Stimulated activated CD8-positive, alpha-beta memory T cell treated with anti-CD3 and anti-CD28 coated beads, Interleukin-4, amount 100 ng/mL, for 1 hour (primary cell): Measurements from ENCODE around the gene NKG7.

Experiments
- DNase-seq, 2 donors: peaks; one replicate each; pipeline ENCODE4 v3.0.0-alpha.2; 2020; ENCODE audit warnings: low read depth in 2 of 2, low spot score in 1 of 2

Gene NKG7

DNA sequence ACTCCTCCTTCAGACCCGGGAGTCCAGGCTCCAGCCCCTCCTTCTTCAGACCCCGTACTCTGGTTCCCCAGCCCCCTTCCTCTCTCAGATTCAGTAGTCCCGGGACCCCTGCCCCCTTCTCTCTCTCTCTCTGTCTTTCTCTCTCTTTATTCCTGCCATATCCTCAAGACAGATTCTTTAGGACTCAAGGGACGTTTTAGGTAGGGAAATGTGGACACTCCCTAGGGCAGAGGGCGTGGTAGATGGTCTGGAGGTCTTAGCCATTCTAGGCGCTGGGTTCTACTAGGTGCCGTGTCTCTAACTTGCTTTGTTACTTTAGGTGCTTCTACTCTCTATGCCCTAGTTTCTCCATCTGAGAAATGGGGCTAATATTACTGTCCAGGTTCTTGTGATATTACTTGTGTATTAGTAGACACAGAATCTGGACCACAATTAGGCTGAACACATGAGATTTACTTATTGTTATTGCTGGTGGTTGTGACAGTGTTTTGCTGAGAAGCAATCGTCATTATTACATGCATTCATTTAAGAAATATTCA is 18.7 kb upstream of the NKG7 start:
- no peak for DNase-seq

DNA sequence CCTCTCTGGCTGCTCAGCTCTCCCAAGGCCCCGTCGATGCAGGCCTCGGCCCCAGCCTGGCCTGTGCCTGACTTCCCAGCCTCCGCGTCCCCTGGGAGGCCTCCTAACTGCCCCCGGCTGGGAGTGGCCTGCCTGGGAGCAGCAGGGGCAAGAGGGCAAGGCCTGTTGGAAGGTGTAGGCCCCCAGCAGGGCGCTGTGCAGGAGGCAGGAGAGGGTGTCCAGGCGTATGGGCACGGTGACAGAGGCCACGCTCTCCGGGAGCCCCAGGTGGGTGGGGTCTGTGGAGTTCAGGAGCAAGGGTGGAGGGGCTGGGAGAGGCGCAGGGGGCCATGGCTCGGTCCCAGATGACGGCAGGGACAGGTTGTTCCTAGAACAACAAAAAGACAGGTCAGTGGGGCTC is 16.7 kb upstream of the NKG7 start:
- DNase-seq: no peak

DNA sequence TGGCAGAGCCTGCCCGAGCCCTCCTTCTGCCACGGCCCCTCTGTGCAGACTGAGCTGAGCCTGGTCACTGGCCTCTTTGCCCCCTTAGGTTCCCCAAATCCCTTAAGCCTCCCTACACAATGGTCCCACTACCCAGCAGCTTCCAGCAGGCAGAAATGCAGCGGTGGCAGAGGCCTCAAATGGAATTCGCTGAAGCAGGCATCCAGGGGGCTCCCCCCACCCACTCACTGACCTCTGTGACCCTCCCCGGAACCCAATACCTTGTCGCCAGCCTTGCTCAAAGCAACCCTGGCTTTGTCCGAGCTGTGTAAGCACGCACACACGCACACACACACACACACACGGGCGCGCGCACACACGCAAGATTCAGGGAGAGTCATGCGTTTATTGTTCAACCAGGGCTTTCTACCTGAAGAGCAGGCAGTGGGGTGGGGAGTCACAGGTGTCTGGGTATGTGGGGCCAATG is 15.5 kb upstream of the NKG7 start, which contains the start of gene LIM2:
Gene LIM2, minus strand, starts transcription at position 51 of the 466 bp plus-strand sequence. CDS start 531 bp downstream, outside the sequence.
- DNase-seq: no peak

DNA sequence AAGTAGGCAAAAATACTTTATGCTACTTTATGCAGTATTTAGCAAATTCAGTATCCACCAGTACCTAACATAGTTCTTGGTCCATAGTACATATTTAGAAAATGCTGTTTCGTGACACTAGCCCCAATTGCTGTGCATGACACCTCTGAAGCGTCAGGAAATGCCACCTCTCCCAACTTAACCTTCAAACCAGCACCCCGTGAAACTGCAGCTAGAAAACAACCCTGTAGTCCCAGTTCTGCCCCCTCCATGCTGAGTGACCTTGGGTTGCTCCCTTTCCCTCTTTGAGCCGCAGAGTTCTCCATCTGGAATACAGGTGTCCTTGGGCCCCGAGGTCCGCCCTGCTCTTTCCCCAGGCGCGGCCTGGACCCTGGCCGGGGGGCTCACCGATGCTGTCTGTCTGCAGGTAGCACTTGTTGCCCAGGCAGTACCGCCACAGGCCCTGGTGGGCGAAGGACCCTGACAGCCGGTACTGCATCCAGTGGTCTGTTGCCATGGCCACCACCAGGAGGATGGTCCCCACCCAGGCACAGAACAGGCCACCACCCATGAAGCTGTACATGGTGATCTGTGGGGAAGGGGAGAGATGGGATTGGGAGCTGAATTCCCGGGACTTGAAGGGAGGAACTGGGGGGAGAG is 14.5 kb upstream of the NKG7 start:
- no peak for DNase-seq

DNA sequence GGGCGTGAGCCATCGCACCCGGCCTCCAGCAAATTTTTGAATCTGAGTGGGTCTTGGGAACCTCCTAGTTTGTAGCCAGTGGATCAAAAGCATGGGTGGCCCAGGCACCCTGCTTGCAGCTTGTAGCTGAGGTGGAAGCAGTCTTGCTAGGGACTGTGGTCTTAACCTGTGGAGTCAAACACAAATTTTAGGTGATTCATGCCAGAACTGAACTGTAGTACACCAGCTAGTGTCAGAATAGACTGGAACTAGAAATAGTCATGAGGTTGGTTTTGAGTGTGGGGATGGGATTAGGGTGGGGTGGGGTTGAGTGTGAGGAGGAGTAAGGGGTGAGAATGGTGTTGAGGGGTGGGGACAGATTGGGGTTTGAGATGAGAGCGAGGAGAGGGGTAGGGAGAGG is 9.6 kb upstream of the NKG7 start:
- DNase-seq: no peak

DNA sequence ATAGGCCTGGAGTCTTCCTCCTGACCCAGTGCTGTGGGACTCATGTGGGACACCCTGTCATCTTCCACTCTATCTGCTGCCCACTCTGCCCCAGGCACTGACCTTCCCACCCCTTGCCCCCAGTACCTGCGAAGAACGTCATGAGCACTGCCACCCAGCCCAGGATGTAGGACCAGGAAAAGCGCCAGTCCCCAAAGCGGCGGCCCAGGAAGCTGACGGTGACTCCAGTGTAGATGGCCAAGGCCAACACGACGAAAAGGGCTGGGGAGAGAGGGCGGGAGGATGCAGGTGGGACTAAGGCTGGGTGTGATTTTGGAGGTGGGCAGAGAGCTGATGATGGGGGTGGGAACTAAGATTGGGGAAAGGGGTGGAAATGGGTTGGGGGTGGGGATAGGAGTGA is 7.9 kb upstream of the NKG7 start:
- DNase-seq: no peak

DNA sequence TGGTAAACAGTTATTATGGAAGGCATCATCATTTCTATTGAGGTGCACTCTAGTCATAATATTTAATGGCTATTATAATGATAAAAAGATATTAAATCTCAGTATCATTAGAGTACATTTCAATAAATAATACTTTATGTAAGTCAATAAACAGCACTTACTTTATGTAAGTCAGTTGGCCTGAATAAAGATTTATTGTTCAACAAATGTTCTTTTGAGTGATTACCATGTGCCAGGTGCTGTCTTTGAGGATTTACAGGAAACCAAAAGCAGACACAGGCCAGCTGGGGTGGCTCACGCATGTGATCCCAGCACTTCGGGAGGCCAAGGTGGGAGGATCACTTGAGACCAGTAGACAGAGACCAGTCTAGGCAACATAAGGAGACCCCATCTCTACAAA is 5.0 kb upstream of the NKG7 start:
- no peak for DNase-seq

DNA sequence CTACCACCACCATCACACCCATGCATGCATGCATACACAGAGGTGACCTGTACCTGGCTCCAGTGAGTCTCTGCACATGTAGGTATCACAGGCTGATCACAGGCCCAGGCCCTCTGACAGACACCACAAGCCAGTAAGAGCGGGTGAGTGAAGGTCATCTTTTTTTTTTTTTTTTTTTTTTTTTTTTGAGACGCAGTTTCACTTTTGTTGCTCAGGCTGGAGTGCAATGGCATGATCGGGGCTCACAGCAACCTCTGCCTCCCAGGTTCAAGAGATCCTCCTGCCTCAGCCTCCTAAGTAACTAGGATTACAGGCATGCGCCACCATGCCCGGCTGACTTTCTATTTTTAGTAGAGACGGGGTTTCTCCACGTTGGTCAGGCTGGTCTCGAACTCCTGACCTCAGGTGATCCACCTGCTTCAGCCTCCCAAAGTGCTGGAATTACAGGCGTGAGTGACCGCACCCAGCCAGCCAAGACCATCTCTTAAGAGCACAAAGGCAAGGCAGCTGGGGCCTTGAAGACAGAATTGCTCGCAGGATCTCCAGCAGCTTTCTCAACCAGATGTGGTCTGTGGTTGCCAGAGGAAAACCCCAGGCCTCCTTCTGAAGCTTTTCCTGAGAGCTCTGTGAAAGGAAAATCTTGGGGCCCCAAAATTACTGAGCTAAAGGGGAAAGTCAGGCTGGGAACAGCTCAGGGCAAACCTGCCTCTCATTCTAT is 3.2 kb upstream of the NKG7 start:
- no peak for DNase-seq

DNA sequence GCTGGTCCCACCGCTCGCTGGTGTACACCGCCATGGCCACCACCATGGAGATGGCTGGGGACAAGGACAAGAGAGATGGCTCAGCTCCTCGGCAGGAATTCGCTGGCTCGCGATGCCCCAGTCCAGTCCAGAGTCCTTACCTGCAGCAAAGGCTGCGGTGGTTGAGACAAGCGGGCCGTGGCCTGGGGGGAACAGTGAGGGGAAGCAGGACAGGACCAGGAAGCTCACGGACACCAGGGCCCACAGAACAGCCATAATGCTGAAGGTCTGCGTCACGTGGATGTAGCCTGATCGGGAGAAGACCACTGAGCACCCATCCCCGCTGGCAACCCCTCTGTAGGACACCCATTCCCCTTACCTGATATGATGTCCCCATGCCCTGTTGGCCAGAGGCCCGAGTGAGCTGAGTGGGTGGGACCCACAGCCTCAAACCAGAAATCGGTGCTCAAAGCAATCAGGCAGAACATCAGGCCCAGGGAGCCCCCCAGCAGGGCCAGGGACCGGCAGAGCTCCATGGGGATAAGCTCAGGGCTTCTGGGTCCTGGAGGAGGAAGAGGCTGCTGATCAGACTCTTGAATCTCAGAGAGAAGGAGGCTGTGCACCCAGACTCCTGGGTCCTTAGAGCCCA is 319 bp downstream of the NKG7 start:
- DNase-seq: no peak

DNA sequence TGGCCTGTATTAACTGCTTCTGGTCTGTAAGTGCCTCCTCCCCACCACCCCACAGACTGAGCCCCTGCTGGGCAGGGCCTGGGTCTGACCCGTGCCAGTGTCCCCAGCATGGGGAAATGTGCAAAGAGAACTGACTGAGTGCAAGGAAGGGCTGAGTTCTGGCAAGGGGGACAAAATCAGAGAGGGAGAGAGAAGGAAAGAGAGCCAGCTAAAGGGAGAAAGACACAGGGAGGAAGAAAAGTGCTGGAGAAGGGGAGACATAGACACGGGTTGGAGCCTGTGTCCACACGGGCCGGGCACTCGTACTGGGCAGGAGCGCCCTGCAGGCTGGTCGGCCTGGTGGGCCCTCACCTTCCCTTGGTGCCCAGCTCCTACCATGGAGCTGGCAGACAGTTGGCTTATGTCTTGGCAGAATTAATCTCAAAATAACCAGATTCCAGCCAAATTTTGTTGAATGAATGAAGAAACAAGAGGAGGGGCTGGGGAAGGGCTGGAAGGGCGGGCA is 1.2 kb downstream of the NKG7 start:
- DNase-seq: no peak

DNA sequence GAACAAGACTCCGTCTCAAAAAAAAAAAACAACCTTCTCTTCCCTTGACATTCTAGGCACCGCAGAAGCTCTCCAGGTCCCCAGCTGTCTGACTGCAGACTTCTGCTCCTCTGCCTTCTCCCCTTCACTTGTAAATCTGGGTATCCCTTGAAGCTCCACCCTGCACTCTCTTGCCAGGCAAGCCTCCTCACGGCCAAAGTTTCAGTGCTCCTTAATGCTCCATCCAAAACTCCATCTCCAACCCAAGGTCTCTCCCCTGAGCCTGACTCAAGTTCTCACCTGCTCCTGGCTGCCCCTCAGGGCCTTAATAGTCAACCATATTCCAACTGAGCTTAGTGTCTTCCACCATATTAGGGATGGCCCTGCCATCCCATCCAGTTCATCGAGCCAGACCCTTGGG is 2.2 kb downstream of the NKG7 start:
- no peak for DNase-seq

DNA sequence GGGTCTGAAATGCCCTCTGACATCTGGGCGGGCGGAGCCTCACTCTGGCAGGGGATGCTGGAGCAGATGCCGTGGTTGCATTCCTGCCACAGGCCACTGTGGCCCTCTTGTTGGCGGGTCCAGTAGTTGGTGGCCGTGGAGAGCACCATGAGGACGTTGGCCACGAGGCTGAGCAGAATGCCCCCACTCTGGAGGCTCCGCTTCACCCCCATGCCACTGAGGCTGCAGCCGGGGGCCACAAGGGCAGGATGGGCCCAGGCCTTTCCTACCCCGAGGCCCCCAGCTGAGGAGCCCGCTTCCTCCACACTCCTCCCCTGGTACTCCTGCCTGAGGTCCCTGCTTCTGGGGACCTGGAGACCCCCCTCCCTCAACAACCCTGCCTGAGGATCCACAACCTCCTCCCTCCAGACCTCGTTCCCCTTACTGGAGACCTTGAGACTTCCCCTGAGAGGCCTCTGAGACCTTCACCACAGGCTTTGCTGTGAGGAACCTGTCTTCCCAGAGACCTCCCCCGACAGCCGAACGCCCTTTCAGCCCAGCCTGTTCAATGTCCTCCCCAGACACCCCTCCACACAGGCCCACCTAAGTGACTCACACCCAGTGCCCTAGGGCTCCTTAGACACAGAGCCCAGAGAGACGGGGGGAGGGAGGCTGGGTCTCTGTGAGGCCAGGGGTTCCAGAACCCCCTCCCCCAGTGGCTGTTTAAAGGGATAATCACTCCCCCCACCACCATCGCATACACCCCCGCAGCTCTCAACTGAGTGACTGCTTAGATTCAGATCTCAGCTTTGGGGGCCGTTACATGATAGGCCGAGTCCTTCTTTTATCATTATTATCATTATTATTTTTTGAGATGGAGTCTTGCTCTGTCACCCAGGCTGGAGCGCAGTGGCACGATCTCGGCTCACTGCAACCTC is 3.8 kb downstream of the NKG7 start, which contains the start of gene CLDND2:
Gene CLDND2, minus strand, starts transcription at position 638 of the 917 bp plus-strand sequence. Its CDS starts 426 bp downstream, at position 212.
- DNase-seq: peak in 1 of 2 donors; percentile 14

DNA sequence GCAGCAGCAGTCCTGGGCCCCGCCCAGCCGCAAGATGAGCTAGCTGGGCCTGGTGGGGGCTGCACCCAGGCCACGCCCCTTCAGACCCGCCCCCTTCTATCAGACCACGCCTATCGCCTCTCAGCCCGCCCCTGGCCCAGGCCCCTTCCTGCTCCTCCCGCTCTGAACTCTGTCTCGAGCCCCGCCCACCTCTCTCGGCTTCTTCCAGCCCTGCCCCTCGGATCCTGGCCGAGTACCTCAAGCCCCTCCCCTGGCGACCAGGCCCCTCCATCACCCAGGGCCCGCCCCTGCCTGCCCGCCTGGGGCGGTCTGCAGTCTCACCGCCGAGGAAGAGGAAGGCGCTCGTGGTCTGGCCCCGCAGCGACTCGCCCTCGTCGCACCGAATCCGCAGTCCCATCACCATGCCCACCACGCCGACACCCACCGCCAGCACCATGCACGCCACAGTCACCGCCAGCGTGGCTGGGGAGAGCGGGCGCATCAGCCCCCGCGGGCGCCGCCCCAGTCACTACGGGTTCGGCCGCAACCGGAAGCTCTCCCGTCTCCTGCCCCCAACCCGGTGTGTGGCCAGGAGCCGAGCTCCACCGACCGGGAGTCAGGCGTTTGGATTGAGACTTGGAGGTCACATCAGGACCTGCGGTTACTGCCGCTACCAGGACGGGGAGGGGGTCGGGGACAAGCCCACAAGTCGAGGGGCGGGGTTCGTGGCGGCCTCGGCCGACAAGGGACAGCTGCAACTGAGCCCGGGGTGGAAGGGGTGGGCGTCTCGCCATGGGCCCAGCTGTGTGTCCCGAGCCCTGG is 4.7 kb downstream of the NKG7 start:
- peak; percentile 94 for DNase-seq

DNA sequence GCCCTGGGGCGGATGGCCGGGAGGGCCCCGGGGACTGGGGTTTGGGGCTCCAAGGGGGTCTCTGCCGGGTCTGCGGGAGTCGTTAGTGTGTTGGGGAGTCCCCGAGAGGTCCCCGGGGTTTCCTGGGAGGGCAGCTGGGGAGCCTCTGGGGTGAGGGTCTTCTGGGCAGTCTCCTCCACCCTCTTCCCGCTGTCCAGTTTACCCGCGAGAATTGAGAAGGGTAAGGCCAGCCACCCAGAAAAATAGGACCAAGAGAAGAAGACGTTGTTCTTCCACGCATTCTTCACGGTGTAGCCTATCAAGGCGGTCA is 5.2 kb downstream of the NKG7 start:
- DNase-seq: no peak

DNA sequence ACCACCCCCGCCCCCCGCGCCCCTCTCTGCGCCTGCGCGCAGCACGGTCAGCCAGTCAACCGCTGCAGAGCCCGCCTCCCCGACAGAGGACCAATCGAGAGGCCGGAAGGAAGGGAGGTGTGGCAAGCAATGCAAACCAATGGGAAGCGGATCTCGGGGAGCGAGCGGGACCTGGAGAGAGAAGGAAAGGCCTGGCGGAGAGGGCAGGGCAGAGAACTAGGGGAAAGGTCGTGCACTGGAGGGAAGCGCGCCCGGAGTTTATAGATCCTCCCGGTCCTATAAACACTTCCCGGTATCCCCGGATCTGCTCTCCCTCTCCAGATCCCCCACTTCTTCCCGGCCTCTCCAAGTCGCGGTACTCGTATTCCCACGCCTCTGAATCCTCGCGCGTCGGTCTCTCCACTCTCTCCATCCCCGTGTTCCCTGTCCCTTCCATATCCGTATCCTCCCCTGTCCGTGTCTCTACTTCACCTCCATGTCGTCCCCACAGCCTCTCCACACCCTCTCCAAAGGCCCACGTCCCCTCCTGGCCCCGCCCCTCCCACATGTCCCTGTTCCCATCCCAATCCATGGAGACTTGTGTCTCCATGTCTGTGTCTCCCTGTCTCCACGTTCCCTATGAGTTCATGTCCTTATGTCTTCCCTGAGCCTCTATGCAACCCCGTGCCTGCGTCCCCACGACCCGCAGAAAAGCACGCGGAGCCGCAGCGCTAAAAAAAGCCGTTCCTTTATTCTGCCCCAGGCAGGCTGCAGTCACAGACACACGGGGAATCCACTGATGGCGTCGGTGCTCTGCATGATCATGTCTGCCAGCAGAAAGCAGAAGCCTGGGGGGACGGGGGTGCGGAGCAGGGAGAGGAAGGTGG is 5.8 kb downstream of the NKG7 start:
- DNase-seq: peak; percentile 79 to 85

DNA sequence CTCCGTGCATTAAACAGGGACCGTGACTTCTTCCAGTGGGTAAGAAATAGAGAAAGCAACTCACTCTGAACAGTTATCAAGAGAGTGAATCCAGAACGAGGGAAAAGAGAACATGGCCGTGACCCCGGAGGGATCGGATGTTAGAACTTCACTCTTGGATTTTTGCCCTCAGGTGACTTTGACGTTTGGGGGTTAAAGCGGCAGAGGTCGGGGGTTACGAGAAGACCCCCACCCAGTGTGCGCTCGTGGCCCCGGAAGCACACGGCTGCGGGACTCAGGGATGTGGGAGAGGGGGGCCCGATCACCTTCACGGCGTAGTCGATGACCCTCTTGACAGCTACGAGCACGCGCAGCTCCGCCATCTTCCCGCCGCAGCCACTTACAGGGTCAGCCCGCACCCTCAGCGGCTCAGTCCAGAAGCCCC is 6.5 kb downstream of the NKG7 start, which contains the start of gene ETFB:
Gene ETFB, minus strand, starts transcription at position 424 of the 424 bp plus-strand sequence. Its CDS starts 62 bp downstream, at position 362.
- no peak for DNase-seq

DNA sequence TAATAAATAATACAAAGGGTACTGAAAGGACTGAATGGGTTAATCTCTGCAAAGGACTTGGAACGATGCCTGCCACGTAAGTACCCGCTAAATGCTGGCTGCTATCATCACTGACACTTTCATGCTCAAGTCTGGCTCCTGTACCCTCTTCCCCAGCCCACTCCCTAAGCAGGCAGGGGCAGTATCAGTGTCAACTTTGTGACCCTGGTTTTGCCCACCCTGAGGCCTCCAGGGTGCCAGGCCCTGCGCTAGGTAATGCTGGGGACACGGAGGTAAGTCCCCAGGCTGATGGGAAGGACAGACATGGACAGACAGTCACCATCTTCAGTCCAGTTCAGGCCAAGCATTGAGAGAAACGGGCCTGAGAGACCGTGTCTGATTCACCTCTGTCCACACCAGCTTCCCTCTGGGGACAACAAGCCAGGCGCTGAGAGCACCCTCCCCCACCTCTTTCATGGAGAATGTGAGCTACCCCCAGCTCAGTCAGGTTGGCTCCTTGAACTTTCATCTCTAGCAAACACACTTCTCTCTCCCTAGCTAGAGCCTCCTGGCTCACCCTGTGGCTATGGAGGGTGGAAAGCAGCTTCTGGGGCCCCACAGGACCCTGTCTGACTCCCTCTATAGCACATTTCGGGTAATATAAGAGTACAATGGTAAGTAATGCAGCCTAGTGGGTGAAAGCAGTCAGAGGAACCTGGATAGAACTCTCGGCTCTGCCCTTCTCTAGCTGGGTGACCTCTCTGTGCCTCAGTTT is 7.1 kb downstream of the NKG7 start:
- no peak for DNase-seq
